ENCODE results near the gene UPK2. TPM values are rescaled to one million over a fixed set of nuclear protein-coding genes. Genes with fewer than 3 reads are reported as not detected.

UPK2 gene
- polyA plus RNA-seq, 1 donor from 2014 or later, result not detected

DNA sequence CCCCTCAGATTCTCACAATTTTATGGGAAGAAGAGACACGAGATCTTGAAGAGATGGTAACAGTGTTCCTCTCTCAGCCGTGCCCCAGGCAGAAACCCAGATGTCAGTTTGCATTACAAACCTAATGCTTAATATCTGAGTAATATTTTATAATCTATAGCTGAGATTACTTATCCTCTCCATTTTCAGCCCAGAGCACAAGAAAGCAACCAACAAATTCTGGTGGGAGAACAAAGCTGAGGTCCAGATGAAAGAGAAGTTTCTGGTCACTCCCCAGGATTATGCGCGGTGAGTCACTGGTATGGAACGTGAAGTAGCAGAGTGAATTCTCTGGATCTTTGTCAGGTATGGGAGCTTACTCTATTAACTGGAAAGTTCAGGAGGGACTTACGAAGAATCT is 42.7 kb downstream of the UPK2 start:
- H3K4me2 ChIP-seq (ENCODE audit: low read length), result peak overlapping the region; percentile 74
- H3K79me2 ChIP-seq (replicated peaks; ENCODE audit: insufficient read depth, low read length), result no peaks in the 10 kb centered on the region
- no peaks in the 10 kb centered on the region for H3F3A ChIP-seq (ENCODE audit: insufficient read depth, low read length, poor library complexity, severe bottlenecking)
- no peaks in the 10 kb centered on the region for H4K20me1 ChIP-seq (ENCODE audit: insufficient read depth)
- peak overlapping the region; percentile 95 for H3K4me3 ChIP-seq (ENCODE audit: low read length)
- H3K9ac ChIP-seq (ENCODE audit: low read length), result peak overlapping the region; percentile 82
- H2AFZ ChIP-seq (ENCODE audit: low read depth, low read length), result no peak overlapping the region
- no peaks in the 10 kb centered on the region for H3K36me3 ChIP-seq (ENCODE audit: insufficient read depth, low read length)
- H3K9me2 ChIP-seq (ENCODE audit: insufficient read depth, low read length), result no peaks in the 10 kb centered on the region
- H3K27ac ChIP-seq (ENCODE audit: low read length), result peak overlapping the region; percentile 63
- no peaks in the 10 kb centered on the region for H3K27me3 ChIP-seq (ENCODE audit: insufficient read depth, low read depth, low read length)
- TF ChIP-seq, protein P1, sequence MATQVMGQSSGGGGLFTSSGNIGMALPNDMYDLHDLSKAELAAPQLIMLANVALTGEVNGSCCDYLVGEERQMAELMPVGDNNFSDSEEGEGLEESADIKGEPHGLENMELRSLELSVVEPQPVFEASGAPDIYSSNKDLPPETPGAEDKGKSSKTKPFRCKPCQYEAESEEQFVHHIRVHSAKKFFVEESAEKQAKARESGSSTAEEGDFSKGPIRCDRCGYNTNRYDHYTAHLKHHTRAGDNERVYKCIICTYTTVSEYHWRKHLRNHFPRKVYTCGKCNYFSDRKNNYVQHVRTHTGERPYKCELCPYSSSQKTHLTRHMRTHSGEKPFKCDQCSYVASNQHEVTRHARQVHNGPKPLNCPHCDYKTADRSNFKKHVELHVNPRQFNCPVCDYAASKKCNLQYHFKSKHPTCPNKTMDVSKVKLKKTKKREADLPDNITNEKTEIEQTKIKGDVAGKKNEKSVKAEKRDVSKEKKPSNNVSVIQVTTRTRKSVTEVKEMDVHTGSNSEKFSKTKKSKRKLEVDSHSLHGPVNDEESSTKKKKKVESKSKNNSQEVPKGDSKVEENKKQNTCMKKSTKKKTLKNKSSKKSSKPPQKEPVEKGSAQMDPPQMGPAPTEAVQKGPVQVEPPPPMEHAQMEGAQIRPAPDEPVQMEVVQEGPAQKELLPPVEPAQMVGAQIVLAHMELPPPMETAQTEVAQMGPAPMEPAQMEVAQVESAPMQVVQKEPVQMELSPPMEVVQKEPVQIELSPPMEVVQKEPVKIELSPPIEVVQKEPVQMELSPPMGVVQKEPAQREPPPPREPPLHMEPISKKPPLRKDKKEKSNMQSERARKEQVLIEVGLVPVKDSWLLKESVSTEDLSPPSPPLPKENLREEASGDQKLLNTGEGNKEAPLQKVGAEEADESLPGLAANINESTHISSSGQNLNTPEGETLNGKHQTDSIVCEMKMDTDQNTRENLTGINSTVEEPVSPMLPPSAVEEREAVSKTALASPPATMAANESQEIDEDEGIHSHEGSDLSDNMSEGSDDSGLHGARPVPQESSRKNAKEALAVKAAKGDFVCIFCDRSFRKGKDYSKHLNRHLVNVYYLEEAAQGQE (IDR thresholded peaks at IDR 0.05; ENCODE audit: borderline replicate concordance), result no peak
- TF ChIP-seq MXI1 (conservative IDR thresholded peaks at IDR 0.05; ENCODE audit: poor library complexity, severe bottlenecking), result no peak
- TF ChIP-seq, protein P2, sequence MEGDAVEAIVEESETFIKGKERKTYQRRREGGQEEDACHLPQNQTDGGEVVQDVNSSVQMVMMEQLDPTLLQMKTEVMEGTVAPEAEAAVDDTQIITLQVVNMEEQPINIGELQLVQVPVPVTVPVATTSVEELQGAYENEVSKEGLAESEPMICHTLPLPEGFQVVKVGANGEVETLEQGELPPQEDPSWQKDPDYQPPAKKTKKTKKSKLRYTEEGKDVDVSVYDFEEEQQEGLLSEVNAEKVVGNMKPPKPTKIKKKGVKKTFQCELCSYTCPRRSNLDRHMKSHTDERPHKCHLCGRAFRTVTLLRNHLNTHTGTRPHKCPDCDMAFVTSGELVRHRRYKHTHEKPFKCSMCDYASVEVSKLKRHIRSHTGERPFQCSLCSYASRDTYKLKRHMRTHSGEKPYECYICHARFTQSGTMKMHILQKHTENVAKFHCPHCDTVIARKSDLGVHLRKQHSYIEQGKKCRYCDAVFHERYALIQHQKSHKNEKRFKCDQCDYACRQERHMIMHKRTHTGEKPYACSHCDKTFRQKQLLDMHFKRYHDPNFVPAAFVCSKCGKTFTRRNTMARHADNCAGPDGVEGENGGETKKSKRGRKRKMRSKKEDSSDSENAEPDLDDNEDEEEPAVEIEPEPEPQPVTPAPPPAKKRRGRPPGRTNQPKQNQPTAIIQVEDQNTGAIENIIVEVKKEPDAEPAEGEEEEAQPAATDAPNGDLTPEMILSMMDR (IDR thresholded peaks at IDR 0.05; ENCODE audit: poor library complexity, severe bottlenecking), result no peak
- no peak for TF ChIP-seq EP300 (conservative IDR thresholded peaks at IDR 0.05; ENCODE audit: poor library complexity, severe bottlenecking)
- no peak for TF ChIP-seq RAD21 (conservative IDR thresholded peaks at IDR 0.05)
- no peak for TF ChIP-seq TAF1 (IDR thresholded peaks at IDR 0.05; ENCODE audit: low read depth)
- TF ChIP-seq POLR2AphosphoS5 (IDR thresholded peaks at IDR 0.05), result no peak
- TF ChIP-seq EZH2 (IDR thresholded peaks at IDR 0.05; ENCODE audit: borderline replicate concordance, insufficient read depth, low read length, poor library complexity, severe bottlenecking), result no peak
- no peak for TF ChIP-seq SMC3 (conservative IDR thresholded peaks at IDR 0.05; ENCODE audit: poor library complexity)
- no peaks in the 10 kb centered on the region for H3K9me3 ChIP-seq (ENCODE audit: low read length)

DNA sequence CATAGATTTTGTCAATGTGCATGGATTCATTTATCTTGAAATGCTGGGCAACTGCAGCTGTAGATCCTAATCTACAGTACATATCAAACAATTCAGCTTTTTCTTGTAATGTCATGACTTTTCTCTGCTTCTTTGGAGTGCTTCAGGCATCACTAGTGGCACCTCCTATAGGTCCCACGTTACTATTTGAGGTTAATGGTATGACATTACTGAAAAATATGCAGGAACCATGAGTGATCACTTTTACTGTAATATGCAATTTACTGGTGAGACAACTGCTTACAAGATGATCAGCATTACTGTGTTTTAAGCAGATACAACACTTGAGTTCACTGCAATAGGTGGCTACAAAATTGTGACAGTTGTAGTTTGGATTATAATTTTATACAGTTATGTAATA is 44.8 kb downstream of the UPK2 start:
- TF ChIP-seq MXI1 (conservative IDR thresholded peaks at IDR 0.05; ENCODE audit: poor library complexity, severe bottlenecking), result no peak
- TF ChIP-seq, protein P2 (IDR thresholded peaks at IDR 0.05; ENCODE audit: poor library complexity, severe bottlenecking), result no peak
- no peak for TF ChIP-seq POLR2AphosphoS5 (IDR thresholded peaks at IDR 0.05)
- no peak for TF ChIP-seq TAF1 (IDR thresholded peaks at IDR 0.05; ENCODE audit: low read depth)
- TF ChIP-seq SMC3 (conservative IDR thresholded peaks at IDR 0.05; ENCODE audit: poor library complexity), result no peak
- TF ChIP-seq, protein P1 (IDR thresholded peaks at IDR 0.05; ENCODE audit: borderline replicate concordance), result no peak
- TF ChIP-seq RAD21 (conservative IDR thresholded peaks at IDR 0.05), result no peak
- no peak for TF ChIP-seq EP300 (conservative IDR thresholded peaks at IDR 0.05; ENCODE audit: poor library complexity, severe bottlenecking)
- Histone ChIP-seq H4K20me1 (ENCODE audit: insufficient read depth) (no peaks in the 10 kb centered on the region), H3K27ac (ENCODE audit: low read length) (no peak overlapping the region), H3K36me3 (ENCODE audit: insufficient read depth, low read length) (no peaks in the 10 kb centered on the region), H3K4me3 (ENCODE audit: low read length) (no peak overlapping the region), H3K79me2 (replicated peaks; ENCODE audit: insufficient read depth, low read length) (no peaks in the 10 kb centered on the region), H3K27me3 (ENCODE audit: insufficient read depth, low read depth, low read length) (no peaks in the 10 kb centered on the region), H3K9me3 (ENCODE audit: low read length) (no peaks in the 10 kb centered on the region), H3K4me2 (ENCODE audit: low read length) (no peak overlapping the region), H3K9me2 (ENCODE audit: insufficient read depth, low read length) (no peaks in the 10 kb centered on the region), H2AFZ (ENCODE audit: low read depth, low read length) (no peak overlapping the region), H3F3A (ENCODE audit: insufficient read depth, low read length, poor library complexity, severe bottlenecking) (no peaks in the 10 kb centered on the region), H3K9ac (ENCODE audit: low read length) (no peak overlapping the region)

Measured in neural cell (in vitro differentiated cells).